K562 (cell line): ENCODE results near the gene SMARCB1.

Experiments used
- BRD4 ChIP-seq: fragments of 200-600 bp; sonication (generic); IDR thresholded peaks from 2 replicates; pipeline ENCODE4 v1.6.1; 2017; ENCODE audit warnings: inconsistent platforms
- CTCF ChIP-seq, 3 experiments: IDR thresholded peaks in 2 of 3; conservative IDR thresholded peaks in 1 of 3; 2 replicates each; pipeline ENCODE4 v1.5.1; 2011 to 2012; ENCODE audit warnings: low read length in 3 of 3, mild to moderate bottlenecking in 3 of 3, control low read depth in 2 of 3, improper control_type of control experiment in 1 of 3, inconsistent platforms in 1 of 3, low read depth in 1 of 3, mixed read lengths in 1 of 3, moderate library complexity in 1 of 3; ENCODE audit not compliant: insufficient read depth in 2 of 3
- ELF1 ChIP-seq: fragments of 200-800 bp; sonication (Bioruptor generic); IDR thresholded peaks from 2 replicates; pipeline ENCODE4 v1.6.1; 2016; ENCODE audit warnings: missing genetic modification characterization, missing compliant biosample characterization
- ERF ChIP-seq: fragments of 450-650 bp; formaldehyde crosslinking; IDR thresholded peaks from 2 replicates; pipeline ENCODE4 v1.4.0; 2020; ENCODE audit warnings: mild to moderate bottlenecking, mixed read lengths
- FOXP1 ChIP-seq: sonication (generic); formaldehyde crosslinking; IDR thresholded peaks from 2 replicates; pipeline ENCODE4 v1.8.0; 2022; ENCODE audit warnings: mild to moderate bottlenecking, missing genetic modification reagents
- HES1 ChIP-seq: fragments of 450-650 bp; IDR thresholded peaks from 2 replicates; pipeline ENCODE4 v1.6.1; 2016; ENCODE audit warnings: low read depth, mild to moderate bottlenecking, moderate library complexity
- MYNN ChIP-seq, 2 experiments: sonication (generic); formaldehyde crosslinking in 1 of 2; IDR thresholded peaks; 2 replicates each; pipeline versions ENCODE4 v1.5.0 to v1.6.1; 2016 to 2020; ENCODE audit warnings: antibody characterized with exemption in 1 of 2, missing genetic modification reagents in 1 of 2
- ZFP1 ChIP-seq: fragments of 450-650 bp; formaldehyde crosslinking; IDR thresholded peaks from 2 replicates; pipeline ENCODE4 v1.4.0; 2020; ENCODE audit warnings: mild to moderate bottlenecking, mixed read lengths
- TF ChIP-seq, protein P1 (sequence below): fragments of 250-450 bp; sonication (Bioruptor Pico); IDR thresholded peaks from 2 replicates; pipeline ENCODE4 v1.6.1; 2021; ENCODE audit warnings: mild to moderate bottlenecking

DNA sequence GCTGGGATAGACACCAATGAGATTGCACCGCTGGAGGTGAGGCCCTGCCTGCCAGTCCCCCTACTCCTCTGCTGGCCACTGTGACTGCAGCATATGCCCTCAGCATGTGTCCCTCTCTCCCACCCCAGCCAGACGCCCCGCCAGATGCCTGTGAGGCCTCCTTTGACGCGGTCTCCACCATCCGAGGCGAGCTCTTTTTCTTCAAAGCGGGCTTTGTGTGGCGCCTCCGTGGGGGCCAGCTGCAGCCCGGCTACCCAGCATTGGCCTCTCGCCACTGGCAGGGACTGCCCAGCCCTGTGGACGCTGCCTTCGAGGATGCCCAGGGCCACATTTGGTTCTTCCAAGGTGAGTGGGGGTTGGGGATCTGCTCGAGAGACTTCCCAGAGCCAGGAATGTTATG is 5.7 kb upstream of the SMARCB1 start:
- TF ChIP-seq BRD4 (no peak), CTCF (IDR thresholded peaks at IDR 0.05 in 2 of 3, conservative IDR thresholded peaks at IDR 0.05 in 1 of 3; ENCODE audit: insufficient read depth in 2 of 3, low read depth in 1 of 3, low read length in 3 of 3) (no peak), FOXP1 (CRISPR knock-in tag) (no peak), ZFP1 (CRISPR knock-in tag) (no peak), ELF1 (tag) (no peak), MYNN (IDR thresholded peaks at IDR 0.05) (no peak), MYNN (CRISPR knock-in tag; IDR thresholded peaks at IDR 0.05) (no peak), HES1 (no peak), ERF (CRISPR knock-in tag) (no peak)
- TF ChIP-seq, protein P1, sequence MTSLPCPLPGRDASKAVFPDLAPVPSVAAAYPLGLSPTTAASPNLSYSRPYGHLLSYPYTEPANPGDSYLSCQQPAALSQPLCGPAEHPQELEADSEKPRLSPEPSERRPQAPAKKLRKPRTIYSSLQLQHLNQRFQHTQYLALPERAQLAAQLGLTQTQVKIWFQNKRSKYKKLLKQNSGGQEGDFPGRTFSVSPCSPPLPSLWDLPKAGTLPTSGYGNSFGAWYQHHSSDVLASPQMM, result no peak
